Measurements from ENCODE around the gene GABRP.

The GABRP gene

GRCh38 chr5:170747357-170747756 lies 36.2 kb upstream of the GABRP start:
- no peak for DNase-seq (ENCODE audit: low read depth)
- H3K4me3 ChIP-seq (ENCODE audit: low read depth, low read length): no peak overlapping the region
- TF ChIP-seq MYC (IDR thresholded peaks at IDR 0.05; ENCODE audit: low read depth, low read length): no peak
- TF ChIP-seq MAX (IDR thresholded peaks at IDR 0.05; ENCODE audit: low read depth, low read length): no peak
- TF ChIP-seq CTCF (IDR thresholded peaks at IDR 0.05; ENCODE audit: low read depth, low read length): no peak
- TF ChIP-seq POLR2A (IDR thresholded peaks at IDR 0.05; ENCODE audit: extremely low read depth, insufficient read length): no peak

GRCh38 chr5:170747851-170748250 lies 35.7 kb upstream of the GABRP start:
- TF ChIP-seq MYC (IDR thresholded peaks at IDR 0.05; ENCODE audit: low read depth, low read length) (no peak), MAX (IDR thresholded peaks at IDR 0.05; ENCODE audit: low read depth, low read length) (no peak), CTCF (IDR thresholded peaks at IDR 0.05; ENCODE audit: low read depth, low read length) (no peak), POLR2A (IDR thresholded peaks at IDR 0.05; ENCODE audit: extremely low read depth, insufficient read length) (no peak)
- DNase-seq (ENCODE audit: low read depth): peak; percentile 13
- H3K4me3 ChIP-seq (ENCODE audit: low read depth, low read length): no peak overlapping the region

GRCh38 chr5:170748951-170749471 lies 34.5 kb upstream of the GABRP start:
- TF ChIP-seq MAX (IDR thresholded peaks at IDR 0.05; ENCODE audit: low read depth, low read length) (no peak), MYC (IDR thresholded peaks at IDR 0.05; ENCODE audit: low read depth, low read length) (no peak), CTCF (IDR thresholded peaks at IDR 0.05; ENCODE audit: low read depth, low read length) (no peak), POLR2A (IDR thresholded peaks at IDR 0.05; ENCODE audit: extremely low read depth, insufficient read length) (no peak)
- H3K4me3 ChIP-seq (ENCODE audit: low read depth, low read length): no peak overlapping the region
- DNase-seq (ENCODE audit: low read depth): no peak

- TF ChIP-seq CTCF (IDR thresholded peaks at IDR 0.05; ENCODE audit: low read depth, low read length) (no peak), MAX (IDR thresholded peaks at IDR 0.05; ENCODE audit: low read depth, low read length) (no peak), MYC (IDR thresholded peaks at IDR 0.05; ENCODE audit: low read depth, low read length) (no peak)
These were observed 33.6 kb upstream of the GABRP start for GRCh38 chr5:170749911-170750431.

GRCh38 chr5:170750791-170751190 lies 32.7 kb upstream of the GABRP start:
- H3K4me3 ChIP-seq (ENCODE audit: low read depth, low read length): no peak overlapping the region
- TF ChIP-seq POLR2A (IDR thresholded peaks at IDR 0.05; ENCODE audit: extremely low read depth, insufficient read length) (no peak), MAX (IDR thresholded peaks at IDR 0.05; ENCODE audit: low read depth, low read length) (no peak), CTCF (IDR thresholded peaks at IDR 0.05; ENCODE audit: low read depth, low read length) (no peak), MYC (IDR thresholded peaks at IDR 0.05; ENCODE audit: low read depth, low read length) (no peak)
- no peak for DNase-seq (ENCODE audit: low read depth)

More at GRCh38 chr5:170749911-170750431, 33.6 kb upstream of the GABRP start:
- DNase-seq (ENCODE audit: low read depth): no peak
- no peak overlapping the region for H3K4me3 ChIP-seq (ENCODE audit: low read depth, low read length)
